ENCODE results near the gene PRKCB. TPM values are rescaled to one million over a fixed set of nuclear protein-coding genes. Genes with fewer than 3 reads are reported as not detected.
A peak's percentile ranks its signal among the peaks of the same experiment; 100 is the strongest.

Gene PRKCB
- total RNA-seq, 1 donor from 2014 or later = 0.69 TPM

GRCh38 chr16:23833960-23834685 lies 1.7 kb upstream of the PRKCB start:
- peaks cover 7% of the 10 kb centered on the region for H3K9me3 Mint-ChIP-seq (ENCODE audit: unreplicated experiment)
- H3K4me3 Mint-ChIP-seq (ENCODE audit: unreplicated experiment) = no peak overlapping the region
- H3K27me3 Mint-ChIP-seq (ENCODE audit: unreplicated experiment) = peaks cover 17% of the 10 kb centered on the region
- H3K27ac Mint-ChIP-seq (ENCODE audit: unreplicated experiment) = no peak overlapping the region
- DNase-seq = no peak
- H3K4me1 Mint-ChIP-seq (ENCODE audit: low read depth, unreplicated experiment) = peaks cover 5% of the 10 kb centered on the region
- H3K36me3 Mint-ChIP-seq (ENCODE audit: unreplicated experiment) = no peaks in the 10 kb centered on the region
- TF ChIP-seq, protein P1, sequence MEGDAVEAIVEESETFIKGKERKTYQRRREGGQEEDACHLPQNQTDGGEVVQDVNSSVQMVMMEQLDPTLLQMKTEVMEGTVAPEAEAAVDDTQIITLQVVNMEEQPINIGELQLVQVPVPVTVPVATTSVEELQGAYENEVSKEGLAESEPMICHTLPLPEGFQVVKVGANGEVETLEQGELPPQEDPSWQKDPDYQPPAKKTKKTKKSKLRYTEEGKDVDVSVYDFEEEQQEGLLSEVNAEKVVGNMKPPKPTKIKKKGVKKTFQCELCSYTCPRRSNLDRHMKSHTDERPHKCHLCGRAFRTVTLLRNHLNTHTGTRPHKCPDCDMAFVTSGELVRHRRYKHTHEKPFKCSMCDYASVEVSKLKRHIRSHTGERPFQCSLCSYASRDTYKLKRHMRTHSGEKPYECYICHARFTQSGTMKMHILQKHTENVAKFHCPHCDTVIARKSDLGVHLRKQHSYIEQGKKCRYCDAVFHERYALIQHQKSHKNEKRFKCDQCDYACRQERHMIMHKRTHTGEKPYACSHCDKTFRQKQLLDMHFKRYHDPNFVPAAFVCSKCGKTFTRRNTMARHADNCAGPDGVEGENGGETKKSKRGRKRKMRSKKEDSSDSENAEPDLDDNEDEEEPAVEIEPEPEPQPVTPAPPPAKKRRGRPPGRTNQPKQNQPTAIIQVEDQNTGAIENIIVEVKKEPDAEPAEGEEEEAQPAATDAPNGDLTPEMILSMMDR (IDR thresholded peaks at IDR 0.05; ENCODE audit: partially characterized antibody, unreplicated experiment) = no peak

GRCh38 chr16:23836078-23836403 lies 258 bp downstream of the PRKCB start:
- H3K27me3 Mint-ChIP-seq (ENCODE audit: unreplicated experiment) = peaks cover 20% of the 10 kb centered on the region

DNA sequence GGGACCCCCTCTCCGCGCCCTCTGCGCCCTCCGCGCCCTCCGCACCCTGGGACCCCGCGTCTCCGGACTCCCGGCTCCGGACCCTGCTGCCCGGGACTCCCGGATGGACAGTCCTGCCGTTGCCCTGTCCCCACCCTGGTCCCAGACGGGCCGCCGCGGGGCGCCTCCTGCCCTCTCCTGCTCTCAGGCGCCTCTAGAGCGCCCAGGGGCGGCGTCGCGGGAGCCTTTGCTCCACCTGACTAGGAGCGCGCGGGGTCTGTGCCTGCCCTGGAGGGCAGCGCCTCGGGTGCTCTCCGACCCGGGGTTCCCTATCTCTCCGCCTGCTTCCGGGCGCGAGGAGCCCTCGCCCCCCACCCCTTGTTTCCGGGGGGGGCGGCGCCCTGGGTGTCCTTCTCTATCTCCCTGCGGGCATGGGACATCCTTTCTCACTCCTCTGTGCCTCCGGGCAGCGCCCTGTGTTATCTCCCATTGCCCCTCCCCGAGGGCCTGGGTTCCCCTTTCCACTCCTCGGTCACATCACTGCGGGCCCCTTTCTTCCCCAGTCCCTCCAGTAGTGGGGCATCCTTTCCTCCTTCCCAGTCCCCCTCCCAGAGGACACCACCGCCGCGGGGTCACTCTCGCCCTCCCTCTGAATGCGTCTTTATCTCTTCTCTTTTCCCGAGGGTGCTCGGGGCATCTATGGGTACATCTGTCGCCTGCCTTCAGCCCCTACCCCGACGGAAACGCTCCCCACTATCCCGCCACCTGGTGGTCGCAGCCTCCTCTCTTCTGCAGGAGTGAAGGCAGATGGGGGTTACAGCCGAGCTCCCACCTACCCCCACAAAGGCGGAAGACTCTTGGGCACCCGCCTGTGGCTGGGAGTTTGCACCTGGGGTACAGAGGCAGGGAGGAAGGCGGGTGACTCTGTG lies 875 bp downstream of the PRKCB start:
- peak; percentile 37 for DNase-seq
- TF ChIP-seq, protein P1 (IDR thresholded peaks at IDR 0.05; ENCODE audit: partially characterized antibody, unreplicated experiment) = no peak
- H3K9me3 Mint-ChIP-seq (ENCODE audit: unreplicated experiment) = peaks cover 6% of the 10 kb centered on the region
- peak overlapping the region; percentile 82 for H3K4me3 Mint-ChIP-seq (ENCODE audit: unreplicated experiment)
- no peaks in the 10 kb centered on the region for H3K36me3 Mint-ChIP-seq (ENCODE audit: unreplicated experiment)
- no peak overlapping the region for H3K27ac Mint-ChIP-seq (ENCODE audit: unreplicated experiment)
- H3K4me1 Mint-ChIP-seq (ENCODE audit: low read depth, unreplicated experiment) = peaks cover 5% of the 10 kb centered on the region
- H3K27me3 Mint-ChIP-seq (ENCODE audit: unreplicated experiment) = peaks cover 18% of the 10 kb centered on the region

More at GRCh38 chr16:23836078-23836403, 258 bp downstream of the PRKCB start:
- Mint-ChIP-seq H3K4me1 (ENCODE audit: low read depth, unreplicated experiment) (peaks cover 5% of the 10 kb centered on the region), H3K36me3 (ENCODE audit: unreplicated experiment) (no peaks in the 10 kb centered on the region), H3K27ac (ENCODE audit: unreplicated experiment) (no peak overlapping the region), H3K9me3 (ENCODE audit: unreplicated experiment) (peaks cover 7% of the 10 kb centered on the region), H3K4me3 (ENCODE audit: unreplicated experiment) (no peak overlapping the region)
- TF ChIP-seq, protein P1 (IDR thresholded peaks at IDR 0.05; ENCODE audit: partially characterized antibody, unreplicated experiment) = no peak
- DNase-seq = peak; percentile 33

DNA sequence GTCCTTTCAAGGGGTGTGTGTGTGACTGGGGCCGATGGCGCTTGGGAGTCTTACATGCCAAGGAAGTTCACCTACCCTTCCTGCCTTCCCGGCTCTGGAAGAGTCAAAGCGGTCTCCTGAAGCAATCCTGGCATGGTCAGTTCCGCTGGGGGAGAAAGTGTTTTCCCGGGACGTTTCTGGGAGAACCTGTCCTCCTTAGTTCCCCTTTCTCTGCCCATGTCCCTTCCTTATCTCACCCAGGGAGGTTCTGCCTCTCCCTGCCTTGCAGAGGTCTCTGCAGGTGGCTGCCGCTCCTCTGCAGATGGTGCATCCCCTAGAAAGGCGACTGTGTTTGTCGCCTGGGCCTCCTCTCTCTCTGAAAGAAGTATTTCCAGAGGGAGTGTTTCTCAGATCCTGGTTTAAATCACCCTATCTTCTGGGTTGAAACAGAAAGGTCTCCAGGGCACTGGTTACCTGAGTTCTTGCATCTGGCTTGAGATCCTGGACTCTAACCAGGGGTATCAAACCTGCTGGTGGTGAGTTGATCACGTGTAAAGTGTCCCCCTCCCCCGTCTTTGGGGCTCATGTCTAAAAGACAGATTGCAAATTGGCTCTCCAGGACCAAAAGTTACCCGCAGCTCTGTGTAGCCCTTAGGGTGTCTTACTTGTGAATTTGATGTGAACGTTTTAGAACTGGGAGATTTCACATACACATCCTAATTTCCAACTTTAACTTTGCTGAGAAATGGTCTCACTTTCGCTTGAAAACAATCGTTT lies 1.9 kb downstream of the PRKCB start:
- Mint-ChIP-seq H3K27me3 (ENCODE audit: unreplicated experiment) (peaks cover 17% of the 10 kb centered on the region), H3K27ac (ENCODE audit: unreplicated experiment) (no peak overlapping the region)
- no peak for DNase-seq

More for the DNA sequence above, 1.9 kb downstream of the PRKCB start:
- H3K4me3 Mint-ChIP-seq (ENCODE audit: unreplicated experiment) = peak overlapping the region; percentile 36
- H3K9me3 Mint-ChIP-seq (ENCODE audit: unreplicated experiment) = peaks cover 6% of the 10 kb centered on the region
- H3K4me1 Mint-ChIP-seq (ENCODE audit: low read depth, unreplicated experiment) = peaks cover 5% of the 10 kb centered on the region
- no peaks in the 10 kb centered on the region for H3K36me3 Mint-ChIP-seq (ENCODE audit: unreplicated experiment)
- TF ChIP-seq, protein P1 (IDR thresholded peaks at IDR 0.05; ENCODE audit: partially characterized antibody, unreplicated experiment) = no peak
